IMR-90 (cell line): ENCODE measurements around the gene PADI6. TPM values are rescaled to one million over a fixed set of nuclear protein-coding genes. Genes with fewer than 3 reads are reported as not detected.

ENCODE experiments used
- ATAC-seq: fragments of 200-7000 bp; cut with Tn5 transposase; 2 replicates; pipeline ENCODE4 v1.9.1; 2020; ENCODE audit warnings: low read depth, mild to moderate bottlenecking, moderate library complexity
- BruUV-seq: library from RNA; stranded (reverse); fragments of 400-500 nt; replicated peaks from 2 replicates; lab custom pipeline; 2021; lab: Mats Ljungman, UMichigan
- CTCF ChIA-PET: fragments of 300-600 bp; formaldehyde crosslinking; extraction: SDS; loops from one replicate; lab custom pipeline; 2021; ENCODE audit warnings: antibody characterized with exemption; lab: Yijun Ruan, JAX
- POLR2A ChIA-PET: fragments of 300-600 bp; sonication (Branson Sonifier 250); formaldehyde crosslinking; loops from one replicate; lab custom pipeline; 2022; ENCODE audit warnings: antibody characterized with exemption; ENCODE audit not compliant: unreplicated experiment; lab: Charles Lee
- DNase-seq: peaks from one replicate; pipeline ENCODE4 v3.0.0; 2013
- H2AFZ ChIP-seq: replicated peaks from 2 replicates; pipeline ENCODE3; 2013; ENCODE audit warnings: low read length, mild to moderate bottlenecking; ENCODE audit not compliant: poor library complexity
- H2AK5ac ChIP-seq: 2 replicates; pipeline ENCODE4 v1.6.1; 2013; ENCODE audit warnings: low read depth, low read length, inconsistent platforms
- H2AK9ac ChIP-seq: replicated peaks from 2 replicates; pipeline ENCODE3; 2013; ENCODE audit warnings: mild to moderate bottlenecking, low read depth, low read length, moderate library complexity; ENCODE audit not compliant: poor library complexity
- H2BK120ac ChIP-seq: 2 replicates; pipeline ENCODE4 v1.6.1; 2013; ENCODE audit warnings: low read depth, low read length, inconsistent platforms
- H2BK15ac ChIP-seq: 3 replicates; pipeline ENCODE4 v1.6.1; 2013; ENCODE audit warnings: low read depth, low read length, inconsistent platforms
- H2BK20ac ChIP-seq: 2 replicates; pipeline ENCODE4 v1.6.1; 2013; ENCODE audit warnings: low read depth, mild to moderate bottlenecking, inconsistent platforms, low read length, moderate library complexity
- H2BK5ac ChIP-seq: 2 replicates; pipeline ENCODE4 v1.6.1; 2013; ENCODE audit warnings: mild to moderate bottlenecking, low read depth, low read length, inconsistent platforms; ENCODE audit not compliant: poor library complexity, severe bottlenecking
- H3K14ac ChIP-seq: replicated peaks from 2 replicates; pipeline ENCODE4 v1.6.1; 2013; ENCODE audit warnings: low read depth, low read length, inconsistent platforms
- H3K18ac ChIP-seq: 2 replicates; pipeline ENCODE4 v1.6.1; 2013; ENCODE audit warnings: low read depth, low read length, control low read depth
- H3K23ac ChIP-seq: 2 replicates; pipeline ENCODE4 v1.6.1; 2013; ENCODE audit warnings: low read depth, low read length, inconsistent platforms
- H3K27ac ChIP-seq: 2 replicates; pipeline ENCODE4 v1.5.1; 2013; ENCODE audit warnings: mild to moderate bottlenecking, control low read depth, low read length; ENCODE audit not compliant: insufficient read depth
- H3K27me3 ChIP-seq: 2 replicates; pipeline ENCODE4 v1.6.1; 2013; ENCODE audit warnings: low read length; ENCODE audit not compliant: control insufficient read depth, insufficient read depth
- H3K36me3 ChIP-seq: 2 replicates; pipeline ENCODE4 v1.6.1; 2013; ENCODE audit warnings: low read length, mixed read lengths; ENCODE audit not compliant: control insufficient read depth, insufficient read depth
- H3K4ac ChIP-seq: 2 replicates; pipeline ENCODE4 v1.6.1; 2013; ENCODE audit warnings: low read depth, low read length, inconsistent platforms
- H3K4me1 ChIP-seq: 2 replicates; pipeline ENCODE4 v1.6.1; 2013; ENCODE audit warnings: low read length, mixed read lengths; ENCODE audit not compliant: control insufficient read depth, insufficient read depth
- H3K4me2 ChIP-seq: 2 replicates; pipeline ENCODE4 v1.6.1; 2013; ENCODE audit warnings: low read depth, mild to moderate bottlenecking, control low read depth, low read length, moderate library complexity
- H3K4me3 ChIP-seq: 2 replicates; pipeline ENCODE4 v1.5.1; 2013; ENCODE audit warnings: low read depth, mild to moderate bottlenecking, control low read depth, low read length, moderate library complexity; ENCODE audit not compliant: insufficient read depth
- H3K56ac ChIP-seq: 2 replicates; pipeline ENCODE4 v1.6.1; 2013; ENCODE audit warnings: low read length, inconsistent platforms; ENCODE audit not compliant: insufficient read depth; ENCODE audit errors: extremely low read depth
- H3K79me1 ChIP-seq, 2 experiments: 2 replicates each; pipeline ENCODE4 v1.6.1; 2013; ENCODE audit warnings: low read length in 2 of 2, inconsistent platforms in 1 of 2, low read depth in 1 of 2
- H3K9ac ChIP-seq: 2 replicates; pipeline ENCODE4 v1.6.1; 2013; ENCODE audit warnings: low read depth, low read length, control low read depth
- H3K9me1 ChIP-seq: 2 replicates; pipeline ENCODE4 v1.6.1; 2013; ENCODE audit warnings: low read length, inconsistent platforms; ENCODE audit not compliant: insufficient read depth
- H3K9me3 ChIP-seq: 2 replicates; pipeline ENCODE4 v1.6.1; 2013; ENCODE audit warnings: low read length; ENCODE audit not compliant: control insufficient read depth, insufficient read depth
- H4K20me1 ChIP-seq: 2 replicates; pipeline ENCODE4 v1.6.1; 2013; ENCODE audit warnings: low read length, inconsistent platforms; ENCODE audit not compliant: insufficient read depth
- H4K5ac ChIP-seq: 2 replicates; pipeline ENCODE4 v1.6.1; 2013; ENCODE audit warnings: mild to moderate bottlenecking, low read depth, low read length, control low read depth
- H4K8ac ChIP-seq, 2 experiments: 2 replicates each; pipeline ENCODE4 v1.6.1; 2013; ENCODE audit warnings: low read depth in 2 of 2, low read length in 2 of 2, control low read depth in 1 of 2, inconsistent platforms in 1 of 2
- H4K91ac ChIP-seq: 2 replicates; pipeline ENCODE4 v1.6.1; 2013; ENCODE audit warnings: low read depth, low read length, inconsistent platforms; ENCODE audit not compliant: insufficient read depth
- BHLHE40 ChIP-seq: fragments of 150-350 bp; IDR thresholded peaks from 2 replicates; pipeline ENCODE4 v1.6.1; 2016; ENCODE audit warnings: mild to moderate bottlenecking, low read depth, low read length
- CEBPB ChIP-seq: IDR thresholded peaks from 2 replicates; pipeline ENCODE4 v1.6.1; 2012; ENCODE audit warnings: low read depth, low read length, improper control_type of control experiment
- CHD1 ChIP-seq: IDR thresholded peaks from 2 replicates; pipeline ENCODE4 v1.6.1; 2012; ENCODE audit warnings: low read depth, low read length, improper control_type of control experiment
- CTCF ChIP-seq: conservative IDR thresholded peaks from 2 replicates; pipeline ENCODE4 v1.5.1; 2012; ENCODE audit warnings: mild to moderate bottlenecking, low read depth, low read length, improper control_type of control experiment
- ELK1 ChIP-seq: fragments of 150-350 bp; IDR thresholded peaks from 2 replicates; pipeline ENCODE4 v1.6.1; 2016; ENCODE audit warnings: low read depth, mild to moderate bottlenecking, low read length, moderate library complexity, borderline replicate concordance
- FOS ChIP-seq: fragments of 150-350 bp; IDR thresholded peaks from 2 replicates; pipeline ENCODE4 v1.6.1; 2016; ENCODE audit warnings: low read depth, low read length
- MAFK ChIP-seq: IDR thresholded peaks from 2 replicates; pipeline ENCODE4 v1.6.1; 2012; ENCODE audit warnings: low read depth, low read length, improper control_type of control experiment
- MAZ ChIP-seq: IDR thresholded peaks from 2 replicates; pipeline ENCODE4 v1.6.1; 2012; ENCODE audit warnings: low read depth, mild to moderate bottlenecking, low read length, improper control_type of control experiment, moderate library complexity, borderline replicate concordance
- MXI1 ChIP-seq: IDR thresholded peaks from 2 replicates; pipeline ENCODE4 v1.6.1; 2012; ENCODE audit warnings: low read depth, mild to moderate bottlenecking, low read length, moderate library complexity, borderline replicate concordance
- RAD21 ChIP-seq: IDR thresholded peaks from 2 replicates; pipeline ENCODE4 v1.6.1; 2012; ENCODE audit warnings: low read length, improper control_type of control experiment
- WGBS, 2 experiments: methylation state at CpG; one replicate each; pipeline versions ENCODE4 v1.1.5 to v1.1.7; 2013; ENCODE audit warnings: missing lambda C conversion rate in 2 of 2; ENCODE audit not compliant: insufficient read length in 1 of 2; ENCODE audit errors: extremely low coverage in 2 of 2; 5-methylcytosine and 5-hydroxymethylcytosine counted together
- dilution Hi-C: fragments of 300-500 bp; cut with HindIII; formaldehyde crosslinking; loops from one replicate; pipeline ENCODE4 v1.14.3; 2018; ENCODE audit warnings: low sequenced_read_pairs; ENCODE audit not compliant: unreplicated experiment
- in situ Hi-C: fragments of 300-500 bp; cut with MboI; formaldehyde crosslinking; loops from 3 replicates; pipeline ENCODE4 v1.14.3; 2019; ENCODE audit warnings: low sequenced_read_pairs, inconsistent platforms, mixed read lengths
- intact Hi-C: fragments of 100-400 bp; cut with micrococcal nuclease; formaldehyde crosslinking; loops from 2 replicates; pipeline ENCODE4 v1.10.0; 2022
- polyA plus RNA-seq, 3 experiments: library from polyadenylated mRNA; depleted of rRNA; stranded (reverse); fragments of >200 nt; gene quantifications; 2 replicates each; pipeline ENCODE4 v1.2.3, GENCODE V29; 2012; ENCODE audit warnings: low replicate concordance in 1 of 3
- total RNA-seq: library from RNA; depleted of rRNA; stranded (reverse); fragments of >200 nt; gene quantifications from 2 replicates; pipeline ENCODE4 v1.2.3, GENCODE V29; 2012
- TF ChIP-seq, protein P1 (sequence below): fragments of 150-350 bp; IDR thresholded peaks from 2 replicates; pipeline ENCODE4 v1.6.1; 2017; ENCODE audit warnings: mild to moderate bottlenecking, antibody characterized with exemption, low read length, low read depth

PADI6 gene
- total and polyA plus RNA-seq, 2 of the 4 experiments (the other 2 are of a cell fraction) = not detected

DNA sequence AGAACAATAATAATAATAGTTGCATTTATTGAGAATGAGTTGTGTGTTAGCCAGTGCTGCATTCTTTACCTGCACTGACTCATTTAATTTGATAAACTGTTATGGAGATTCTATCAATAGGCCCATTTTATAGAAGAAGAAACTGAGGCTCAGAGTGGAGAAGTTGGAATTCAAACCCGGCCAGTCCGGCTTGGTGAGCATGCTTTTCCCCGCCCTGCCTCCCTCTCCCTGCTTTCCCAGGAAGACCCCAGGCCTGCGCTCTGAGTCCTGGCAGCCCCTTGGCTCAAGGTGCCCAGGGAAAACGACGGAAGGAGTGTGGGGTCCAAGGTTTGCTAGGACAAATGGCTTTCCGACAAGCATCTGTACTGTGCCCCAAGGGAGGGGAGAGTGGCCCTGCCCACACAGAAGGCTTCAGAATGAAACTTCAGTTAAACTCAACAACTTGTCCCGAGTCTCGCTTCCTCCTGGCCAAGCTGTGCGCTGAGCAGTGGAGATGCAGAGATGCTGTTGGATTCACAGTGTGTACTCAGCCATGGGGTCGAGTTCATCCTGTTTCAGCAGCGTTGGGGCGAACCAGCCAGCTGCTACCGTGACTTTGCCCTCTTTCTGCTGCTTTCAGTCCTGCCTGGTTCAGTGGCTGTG, 23.3 kb upstream of the PADI6 start:
- TF ChIP-seq ELK1 (no peak), RAD21 (no peak), CEBPB (no peak), MXI1 (no peak), BHLHE40 (no peak), CHD1 (no peak), CTCF (no peak), FOS (no peak), MAZ (no peak), MAFK (no peak)
- TF ChIP-seq, protein P1, sequence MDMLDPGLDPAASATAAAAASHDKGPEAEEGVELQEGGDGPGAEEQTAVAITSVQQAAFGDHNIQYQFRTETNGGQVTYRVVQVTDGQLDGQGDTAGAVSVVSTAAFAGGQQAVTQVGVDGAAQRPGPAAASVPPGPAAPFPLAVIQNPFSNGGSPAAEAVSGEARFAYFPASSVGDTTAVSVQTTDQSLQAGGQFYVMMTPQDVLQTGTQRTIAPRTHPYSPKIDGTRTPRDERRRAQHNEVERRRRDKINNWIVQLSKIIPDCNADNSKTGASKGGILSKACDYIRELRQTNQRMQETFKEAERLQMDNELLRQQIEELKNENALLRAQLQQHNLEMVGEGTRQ = no peak
- no peaks in the 10 kb centered on the region for H3K9me3 ChIP-seq
- H3K18ac ChIP-seq = no peak overlapping the region
- H3K56ac ChIP-seq = no peak overlapping the region
- no peaks in the 10 kb centered on the region for H3K79me1 ChIP-seq
- no peak overlapping the region for H4K91ac ChIP-seq
- DNase-seq (no peak), ATAC-seq (no peak)
- H3K9me1 ChIP-seq = no peaks in the 10 kb centered on the region; the same call in 1 of the 2 replicates
- H3K9ac ChIP-seq = no peak overlapping the region
- no peak overlapping the region for H4K5ac ChIP-seq
- H2AK9ac ChIP-seq = no peak overlapping the region
- H3K4me1 ChIP-seq = no peaks in the 10 kb centered on the region
- H3K23ac ChIP-seq = no peak overlapping the region
- BruUV-seq = no TSS peak
- no peak overlapping the region; the same call in 1 of the 2 replicates for H2AK5ac ChIP-seq
- no peak overlapping the region for H2BK5ac ChIP-seq
- intact Hi-C loops (no loop called here), in situ Hi-C loops (no loop called here), dilution Hi-C loops (no loop called here)
- H4K8ac ChIP-seq = no peak overlapping the region
- H3K4me3 ChIP-seq = no peak overlapping the region
- ChIA-PET CTCF (no interaction called here), POLR2A (interaction anchor here (0.5 kb wide), 1 partner anchor 1255 kb away, joined by 3 read pairs; no protein-coding TSS in a partner anchor)
- H3K27ac ChIP-seq = no peak overlapping the region
- no peak overlapping the region for H3K14ac ChIP-seq
- H3K4me2 ChIP-seq = no peak overlapping the region
- H3K27me3 ChIP-seq = peaks cover 16% of the 10 kb centered on the region
- WGBS, 2 experiments = 40% methylated on average over 7 of the region's 14 CpGs; no CpG with 5 or more reads in 1 of the 2 experiments
- H3K4ac ChIP-seq = no peak overlapping the region
- H2BK120ac ChIP-seq = no peak overlapping the region
- H2AFZ ChIP-seq = peak overlapping the region; percentile 63
- H3K36me3 ChIP-seq = no peaks in the 10 kb centered on the region
- no peak overlapping the region for H2BK20ac ChIP-seq
- H4K20me1 ChIP-seq = no peaks in the 10 kb centered on the region; the same call in 1 of the 2 replicates
- H2BK15ac ChIP-seq = no peak overlapping the region
